Sciatic nerve (tissue), 2 donors: ENCODE data around the gene GPR39. TPM values are rescaled to one million over a fixed set of nuclear protein-coding genes. Genes with fewer than 3 reads are reported as not detected.

Experiments
- ATAC-seq: fragments of 200-7000 bp; cut with Tn5 transposase; one replicate; pipeline ENCODE4 v1.9.1; 2020; ENCODE audit warnings: mild to moderate bottlenecking, moderate library complexity
- DNase-seq: peaks from one replicate; pipeline ENCODE4 v3.0.0-alpha.2; 2020; ENCODE audit warnings: low spot score
- intact Hi-C: fragments of 100-400 bp; cut with DNase I; formaldehyde crosslinking; loops from one replicate; pipeline ENCODE4 v1.14.2; 2022
- total RNA-seq: library from RNA; stranded (reverse); fragmentation: NEBNext Ultra II Directional; extraction: Animal tissue kit (Norgen Biotek cat#: 25700); gene quantifications from one replicate; pipeline ENCODE4 v1.2.1, GENCODE V29; 2021
- donor health status: DM: no; HTN: no; CAD: no.
- donor health status: DM: no; HTN: no; CAD: no.

Gene GPR39
- total RNA-seq, 1 donor from 2014 or later = 0.31 TPM

DNA sequence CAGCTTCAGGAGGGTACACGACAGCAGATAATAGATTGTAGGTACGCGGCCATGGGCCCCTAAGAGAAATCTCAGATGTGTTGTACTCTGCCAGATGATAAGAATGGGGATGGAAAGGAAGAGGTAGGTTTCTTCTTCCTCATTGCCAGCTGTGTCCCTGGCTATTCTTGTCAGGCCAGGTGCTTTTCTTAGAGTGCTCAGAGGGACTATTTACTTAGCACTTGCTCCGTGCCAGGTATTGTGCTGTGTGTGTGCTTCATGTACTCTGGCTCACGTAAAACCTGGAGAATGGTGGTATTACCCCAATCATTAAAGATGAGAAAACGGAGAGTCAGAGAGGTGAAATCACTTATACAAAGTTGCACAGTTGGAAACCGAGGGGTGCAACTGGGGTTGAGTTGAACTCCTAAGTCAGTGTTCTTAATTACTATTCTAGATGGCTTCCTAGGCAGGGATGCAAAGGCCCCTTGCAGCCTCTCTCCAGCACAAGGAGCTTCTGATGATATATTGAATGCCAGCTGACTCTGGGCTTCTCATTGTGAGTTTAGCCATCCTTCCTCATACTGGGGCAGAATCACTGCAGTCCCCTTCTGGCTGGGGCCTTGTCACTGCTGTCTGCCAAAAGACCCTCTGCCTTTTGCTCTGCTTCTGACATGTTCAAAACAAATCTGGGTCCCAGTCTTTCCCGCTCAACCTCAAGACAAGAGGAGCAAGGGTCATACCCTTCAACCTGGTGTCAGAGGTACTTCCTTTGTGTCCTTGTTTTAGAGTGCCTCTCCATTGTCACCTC, 192.7 kb downstream of the GPR39 start:
- intact Hi-C loops = no loop called here
- DNase-seq (no peak), ATAC-seq (no peak)

DNA sequence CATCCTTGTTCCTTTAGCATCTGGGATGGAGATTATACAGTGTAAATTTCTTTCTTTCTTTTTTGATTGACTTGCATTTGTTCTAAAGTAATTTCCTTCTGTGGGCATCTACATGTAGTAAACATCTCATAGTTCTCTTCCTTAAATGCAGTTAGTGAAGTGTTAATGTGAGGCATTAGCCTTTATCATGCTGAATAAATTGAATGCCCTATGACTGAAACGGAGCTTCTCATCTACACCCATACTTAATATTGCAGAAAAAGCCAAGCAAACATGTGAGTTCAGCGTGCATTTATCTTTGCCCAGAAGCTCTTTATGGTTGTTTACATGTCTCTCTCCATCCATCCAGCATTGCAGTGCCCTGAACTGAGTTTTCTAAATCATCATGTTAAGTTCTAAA, 195.1 kb downstream of the GPR39 start:
- ATAC-seq (no peak), DNase-seq (no peak)
- intact Hi-C loops = no loop called here

DNA sequence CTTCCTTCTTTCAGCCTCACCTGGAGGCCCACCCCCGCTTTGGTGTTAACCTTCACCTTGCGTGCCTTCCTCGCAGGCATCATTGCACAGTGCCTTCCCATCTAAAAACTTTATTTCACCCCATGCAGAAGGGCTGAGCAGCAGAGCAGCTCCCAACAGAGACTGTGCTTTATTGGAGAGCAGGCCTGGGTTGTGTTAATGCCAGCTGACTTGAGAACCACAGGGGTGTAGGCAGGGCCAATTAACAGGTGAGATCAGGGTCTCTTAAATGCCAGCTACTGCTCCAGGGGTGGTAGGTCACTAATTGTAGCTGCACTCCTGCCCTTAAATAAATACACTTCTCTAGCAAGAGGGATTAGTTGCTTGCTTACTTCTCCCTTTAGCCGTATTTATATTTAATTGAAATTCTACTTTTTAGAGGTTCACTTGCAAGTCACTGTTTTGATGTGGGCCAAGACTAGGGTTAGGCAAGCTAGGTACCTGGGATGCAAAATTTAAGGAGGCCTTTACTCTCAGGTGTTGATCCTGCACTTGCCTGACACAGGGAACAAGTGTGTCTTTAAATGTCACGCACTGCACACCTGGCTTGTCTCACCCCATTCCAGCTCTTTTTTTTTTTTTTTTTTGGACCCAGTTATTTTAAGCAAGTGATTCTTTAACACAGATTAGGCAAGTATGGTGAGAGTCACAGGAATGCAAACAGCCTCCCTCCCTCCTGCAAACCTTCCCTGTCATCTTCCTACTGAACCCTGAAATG, 198.9 kb downstream of the GPR39 start:
- DNase-seq (no peak), ATAC-seq (no peak)
- intact Hi-C loops = no loop called here

DNA sequence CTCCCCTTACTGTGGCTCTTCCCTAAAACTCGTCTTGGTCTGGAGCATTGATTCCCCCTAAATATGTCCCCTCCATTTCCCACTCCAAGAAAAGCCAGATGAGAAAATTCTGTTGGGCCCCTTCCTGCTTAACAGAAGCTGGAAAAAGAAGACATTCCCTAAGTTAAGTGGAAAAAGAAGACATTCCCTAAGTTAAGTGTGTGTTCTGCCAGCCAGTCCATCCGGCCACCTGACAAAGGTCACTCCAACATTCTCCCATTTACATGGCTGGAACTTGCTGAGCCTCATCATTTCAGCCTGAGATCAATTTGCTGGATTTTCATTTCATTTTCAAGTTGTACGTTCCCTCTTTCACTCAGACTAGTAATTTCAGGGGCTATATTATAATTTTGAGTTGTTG, 201.4 kb downstream of the GPR39 start:
- intact Hi-C loops = no loop called here
- DNase-seq (no peak), ATAC-seq (no peak)

GRCh38 chr2:132618734-132619133, 202.1 kb downstream of the GPR39 start:
- intact Hi-C loops = no loop called here
- DNase-seq (no peak), ATAC-seq (no peak)

DNA sequence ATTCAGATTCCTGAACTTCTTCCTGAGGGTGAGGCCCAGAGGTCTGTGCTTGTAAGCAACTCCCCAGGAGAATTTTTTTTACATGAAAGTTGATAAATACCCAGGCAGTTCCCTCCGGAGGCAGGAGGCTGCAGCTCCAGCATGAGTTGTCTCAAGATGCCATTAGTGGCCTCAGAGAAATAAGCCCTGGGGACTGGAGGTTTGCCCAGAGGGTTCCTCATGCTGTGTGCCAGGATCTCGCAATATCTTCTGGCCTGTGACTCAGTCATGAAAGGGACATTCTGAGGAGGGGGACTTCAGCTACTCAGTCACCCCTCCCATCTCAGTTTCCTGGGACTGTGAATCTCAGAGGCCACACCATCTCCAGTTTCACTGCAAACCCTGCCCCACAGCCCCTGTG, 203.5 kb downstream of the GPR39 start:
- intact Hi-C loops = no loop called here
- no peak for ATAC-seq
- no peak for DNase-seq

DNA sequence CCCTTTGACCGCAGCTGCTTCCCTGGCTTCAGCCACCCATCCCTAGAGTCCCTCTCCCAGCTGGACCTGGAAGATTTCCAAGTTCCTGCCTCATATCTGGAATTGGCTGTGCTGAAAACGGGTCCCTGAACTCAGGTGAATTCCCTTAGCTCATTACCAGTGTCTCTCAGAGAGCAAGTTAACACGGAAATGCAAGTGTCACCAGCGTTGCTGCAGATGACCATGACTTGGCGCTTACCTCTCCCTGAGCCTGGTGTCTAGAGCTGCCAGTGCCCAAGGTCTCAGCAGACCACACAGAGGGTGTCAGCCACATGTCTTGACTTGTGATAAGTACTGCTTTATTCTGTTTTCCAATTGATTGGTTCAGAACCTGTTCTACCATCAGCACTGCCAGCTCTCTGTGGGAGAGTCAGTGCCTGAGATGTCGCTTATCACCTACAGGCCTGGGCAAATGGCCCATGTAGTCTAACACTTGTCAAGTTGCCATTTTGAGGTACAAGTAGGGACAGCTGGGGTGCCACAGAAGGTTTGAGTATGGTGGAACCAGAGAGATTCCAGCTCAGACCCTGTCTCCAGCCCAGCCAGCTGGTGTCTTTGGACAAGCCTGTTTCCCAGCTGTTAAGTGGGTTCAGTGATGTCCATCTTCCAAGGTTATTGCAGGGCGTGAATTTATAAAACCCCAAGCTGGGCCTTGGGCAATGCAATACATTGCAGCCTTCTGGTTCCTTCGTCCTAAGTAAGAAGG, 204.7 kb downstream of the GPR39 start:
- ATAC-seq (no peak), DNase-seq (no peak)
- intact Hi-C loops = no loop called here

DNA sequence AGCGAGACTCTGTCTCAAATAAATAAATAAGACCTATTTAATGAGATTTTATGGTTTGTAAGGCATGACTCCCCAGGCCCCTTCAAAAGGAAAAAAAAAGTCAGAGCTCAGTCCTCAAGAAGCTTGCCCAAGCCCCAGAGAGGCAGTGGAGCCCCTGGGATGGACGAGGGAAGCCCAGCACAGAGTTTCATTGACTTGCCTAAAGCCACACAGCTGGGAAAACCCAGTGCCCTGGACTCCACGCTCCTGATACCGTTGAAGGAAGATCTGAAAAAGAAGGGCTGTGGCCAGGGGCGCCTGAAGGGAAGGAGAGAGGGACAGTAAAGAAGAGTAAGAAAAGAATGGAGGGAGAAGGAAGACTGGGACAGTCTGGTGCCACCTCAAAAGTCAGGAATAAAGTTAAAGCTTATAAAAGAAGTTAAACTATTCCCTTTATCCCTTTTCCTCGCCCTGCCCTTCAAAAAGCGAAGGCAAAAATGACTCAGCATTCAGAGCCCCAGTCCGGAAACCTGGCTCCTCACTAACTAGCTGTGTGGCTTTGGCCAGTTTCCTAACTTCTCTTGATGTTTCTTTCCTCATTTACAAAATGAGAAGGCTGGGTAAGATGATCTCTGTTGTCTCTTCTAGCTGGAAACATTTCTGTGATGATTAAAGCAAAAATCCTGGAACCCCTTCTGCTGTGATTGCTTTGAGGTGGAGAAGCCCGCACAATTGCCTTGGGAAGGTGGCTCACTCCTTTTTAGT, 206.7 kb downstream of the GPR39 start:
- DNase-seq = no peak
- intact Hi-C loops = no loop called here
- peak; percentile 74 for ATAC-seq

DNA sequence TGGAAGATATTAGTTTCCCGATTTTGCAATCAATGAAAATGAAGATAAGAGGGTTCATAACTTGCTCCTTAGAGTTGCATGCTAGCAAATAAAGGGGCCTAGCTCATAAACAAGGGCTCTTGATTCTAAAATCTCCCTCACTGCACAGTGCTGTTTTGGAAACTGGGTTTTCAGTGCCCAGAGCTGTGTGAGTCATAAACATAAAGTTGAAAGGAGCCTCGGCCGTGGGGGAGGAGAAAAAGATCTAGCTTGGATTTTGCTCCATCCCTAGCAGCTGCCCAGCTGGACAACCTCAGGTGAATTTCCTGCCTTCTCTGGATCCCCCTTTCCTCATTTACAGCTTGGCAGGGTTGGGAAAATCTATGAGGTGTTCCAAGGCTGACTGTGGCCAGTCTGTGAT, 210.9 kb downstream of the GPR39 start:
- no peak for ATAC-seq
- intact Hi-C loops = no loop called here
- no peak for DNase-seq

GRCh38 chr2:132632000-132632649, 215.5 kb downstream of the GPR39 start:
- peak; percentile 45 for ATAC-seq
- intact Hi-C loops = no loop called here
- DNase-seq = no peak

GRCh38 chr2:132633635-132634034, 217.0 kb downstream of the GPR39 start:
- intact Hi-C loops = no loop called here
- DNase-seq (no peak), ATAC-seq (no peak)

- ATAC-seq = no peak
- intact Hi-C loops = no loop called here
Measured at GRCh38 chr2:132636346-132636745, 219.7 kb downstream of the GPR39 start.

DNA sequence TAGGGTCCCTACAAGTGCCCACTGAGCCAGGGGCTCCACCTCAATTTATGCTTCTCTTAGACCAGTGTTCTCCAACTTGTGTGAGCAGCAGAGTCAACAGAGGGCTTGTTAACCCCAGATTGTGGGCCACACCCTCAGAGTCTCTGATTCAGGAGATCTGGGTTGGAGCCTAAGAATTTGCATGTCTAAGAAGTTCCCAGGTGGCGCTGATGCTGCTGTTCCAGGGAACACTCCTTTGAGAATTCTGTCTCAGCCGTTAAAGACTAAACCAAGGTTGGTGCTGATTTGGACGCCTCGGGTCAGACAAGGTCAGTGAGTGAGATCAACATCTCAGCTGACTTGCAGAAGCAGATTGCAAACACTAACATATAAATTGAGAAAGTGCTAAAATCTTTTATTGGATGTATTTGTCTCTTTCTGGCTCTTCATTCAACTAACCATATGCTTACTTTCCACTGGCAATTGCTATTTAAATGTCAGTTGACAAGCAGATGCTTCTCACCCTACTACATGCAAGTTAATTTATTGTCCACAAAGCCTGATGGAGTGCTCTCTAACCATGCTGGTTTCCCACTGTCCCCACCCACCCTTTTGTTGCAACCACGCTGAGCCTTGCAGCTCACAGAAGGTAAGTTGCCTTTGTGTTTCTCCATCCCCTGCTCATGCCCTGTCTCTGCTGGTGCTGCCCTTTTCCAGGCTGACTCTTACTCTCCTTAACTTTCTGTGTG, 221.9 kb downstream of the GPR39 start:
- ATAC-seq (no peak), DNase-seq (no peak)
- intact Hi-C loops = no loop called here

More at GRCh38 chr2:132636346-132636745, 219.7 kb downstream of the GPR39 start:
- no peak for DNase-seq

GRCh38 chr2:132640116-132640515, 223.5 kb downstream of the GPR39 start:
- ATAC-seq (no peak), DNase-seq (no peak)
- intact Hi-C loops = no loop called here

DNA sequence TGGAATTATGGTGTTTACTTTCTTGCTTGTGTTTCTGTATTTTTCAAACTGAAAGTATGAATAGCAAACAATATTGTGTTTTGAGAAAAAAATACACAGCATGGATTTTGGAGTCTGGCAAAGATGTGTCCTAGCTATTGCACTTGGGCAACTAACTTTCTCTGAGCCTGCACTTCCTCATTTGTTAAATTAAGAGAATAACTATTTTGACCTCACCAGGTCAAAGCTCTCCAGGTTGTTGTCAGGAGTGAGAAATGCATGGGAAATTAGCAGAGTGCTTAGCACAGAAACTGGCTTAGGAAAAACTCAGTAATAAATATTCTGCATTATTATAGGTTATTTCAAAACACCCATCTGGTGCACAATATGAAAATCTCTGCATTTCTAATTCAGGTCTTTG, 225.2 kb downstream of the GPR39 start:
- ATAC-seq = no peak
- intact Hi-C loops = no loop called here

GRCh38 chr2:132642415-132642814, 225.8 kb downstream of the GPR39 start:
- ATAC-seq (no peak), DNase-seq (no peak)
- intact Hi-C loops = no loop called here

More for the DNA sequence above, 225.2 kb downstream of the GPR39 start:
- no peak for DNase-seq

DNA sequence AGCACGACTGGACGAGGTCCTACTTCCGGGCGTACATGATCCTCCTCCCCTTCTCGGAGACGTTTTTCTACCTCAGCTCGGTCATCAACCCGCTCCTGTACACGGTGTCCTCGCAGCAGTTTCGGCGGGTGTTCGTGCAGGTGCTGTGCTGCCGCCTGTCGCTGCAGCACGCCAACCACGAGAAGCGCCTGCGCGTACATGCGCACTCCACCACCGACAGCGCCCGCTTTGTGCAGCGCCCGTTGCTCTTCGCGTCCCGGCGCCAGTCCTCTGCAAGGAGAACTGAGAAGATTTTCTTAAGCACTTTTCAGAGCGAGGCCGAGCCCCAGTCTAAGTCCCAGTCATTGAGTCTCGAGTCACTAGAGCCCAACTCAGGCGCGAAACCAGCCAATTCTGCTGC, 228.6 kb downstream of the GPR39 start:
- no peak for DNase-seq
- ATAC-seq = peak; percentile 63

More for the DNA sequence above, 228.6 kb downstream of the GPR39 start:
- intact Hi-C loops = no loop called here
